K562 (cell line): ENCODE results near the gene PTPN7. TPM values are rescaled to one million over a fixed set of nuclear protein-coding genes. Genes with fewer than 3 reads are reported as not detected.

Source experiments
- ARID4B ChIP-seq: sonication (generic); formaldehyde crosslinking; IDR thresholded peaks from 2 replicates; pipeline ENCODE4 v1.8.0; 2022; ENCODE audit warnings: mild to moderate bottlenecking, missing genetic modification reagents
- ETV1 ChIP-seq: fragments of 450-650 bp; conservative IDR thresholded peaks from 2 replicates; pipeline ENCODE4 v1.6.1; 2016; ENCODE audit warnings: missing genetic modification characterization, control low read depth, low read depth, missing compliant biosample characterization
- JUN ChIP-seq, 2 experiments: sonication (generic) in 1 of 2; formaldehyde crosslinking in 1 of 2; IDR thresholded peaks; 2 replicates each; pipeline versions ENCODE4 v1.6.1 to v1.8.0; 2012 to 2022; ENCODE audit warnings: borderline replicate concordance in 2 of 2, mild to moderate bottlenecking in 2 of 2, improper control_type of control experiment in 1 of 2, low read depth in 1 of 2, low read length in 1 of 2, missing genetic modification reagents in 1 of 2
- KLF16 ChIP-seq: IDR thresholded peaks from 2 replicates; pipeline ENCODE4 v1.6.1; 2016; ENCODE audit warnings: antibody characterized with exemption
- LEF1 ChIP-seq: fragments of 450-650 bp; IDR thresholded peaks from 2 replicates; pipeline ENCODE4 v1.6.1; 2016; ENCODE audit warnings: mild to moderate bottlenecking
- NCOA2 ChIP-seq, 2 experiments: fragments of 450-650 bp; IDR thresholded peaks; 2 replicates each; pipeline ENCODE4 v1.6.1; 2018; ENCODE audit warnings: mild to moderate bottlenecking in 2 of 2, moderate library complexity in 1 of 2; ENCODE audit not compliant: partially characterized antibody in 2 of 2
- NELFE ChIP-seq: IDR thresholded peaks from 2 replicates; pipeline ENCODE4 v1.6.1; 2011; ENCODE audit warnings: mild to moderate bottlenecking; ENCODE audit not compliant: insufficient read depth, insufficient read length
- PYGO2 ChIP-seq: fragments of 450-650 bp; IDR thresholded peaks from 2 replicates; pipeline ENCODE4 v1.6.1; 2016; ENCODE audit warnings: mild to moderate bottlenecking, missing genetic modification characterization, moderate library complexity, missing compliant biosample characterization
- SLC30A9 ChIP-seq: fragments of 250-450 bp; sonication (Bioruptor Pico); IDR thresholded peaks from 2 replicates; pipeline ENCODE4 v1.8.0; 2022; ENCODE audit warnings: mild to moderate bottlenecking, moderate library complexity
- ZBTB40 ChIP-seq, 2 experiments: fragments of 450-650 bp in 1 of 2; sonication (generic) in 1 of 2; formaldehyde crosslinking in 1 of 2; IDR thresholded peaks; 2 replicates each; pipeline versions ENCODE4 v1.7.1 to v1.9.0; 2016 to 2022; ENCODE audit warnings: inconsistent platforms in 1 of 2, mild to moderate bottlenecking in 1 of 2, missing genetic modification reagents in 1 of 2
- ZC3H11A ChIP-seq: IDR thresholded peaks from 2 replicates; pipeline ENCODE4 v1.6.1; 2012; ENCODE audit warnings: low read depth, low read length, improper control_type of control experiment
- ZNF12 ChIP-seq: sonication (generic); formaldehyde crosslinking; IDR thresholded peaks from 2 replicates; pipeline ENCODE4 v1.4.0; 2020; ENCODE audit warnings: mild to moderate bottlenecking, missing genetic modification reagents
- ZNF174 ChIP-seq: fragments of 250-450 bp; sonication (Bioruptor Pico); IDR thresholded peaks from 2 replicates; pipeline ENCODE4 v1.4.0; 2020; ENCODE audit warnings: mild to moderate bottlenecking
- ZNF324 ChIP-seq: fragments of 250-450 bp; sonication (Bioruptor Pico); IDR thresholded peaks from 2 replicates; pipeline ENCODE4 v1.4.0; 2020; ENCODE audit warnings: mild to moderate bottlenecking
- polyA plus RNA-seq, 8 experiments: library from polyadenylated mRNA; depleted of rRNA in 4 of 8; stranded (reverse) in 5 of 8; unstranded in 3 of 8; fragments of >200 nt; fragmentation: Nextera tagmentation in 2 of 8; fragmentation: Illumina TruSeq in 1 of 8; extraction: Ambion mirVana in 2 of 8; extraction: Trizol in 1 of 8; gene quantifications; 2 replicates each; pipeline versions ENCODE4 v1.2.1 to v1.2.3, GENCODE V29; 2011 to 2014; ENCODE audit warnings: inconsistent platforms in 1 of 8, missing spikeins in 1 of 8
- total RNA-seq, 7 experiments: library from RNA; depleted of rRNA in 6 of 7; stranded (reverse); fragments of >200 nt in 6 of 7; fragmentation: Illumina TruSeq in 2 of 7; extraction: Trizol in 2 of 7; gene quantifications; 2 replicates each; pipeline versions ENCODE4 v1.2.1 to v1.2.3, GENCODE V29; 2011 to 2021; ENCODE audit warnings: low replicate concordance in 1 of 7

PTPN7 gene
- total and polyA plus RNA-seq, 9 of the 15 experiments (the other 6 are each of a cell fraction or from before 2014, with no cell fraction given) = 18.7 to 144 (median 120) TPM

GRCh38 chr1:202158810-202159533 is 1.4 kb downstream of the PTPN7 start (continued):
- peak; percentile 30 for TF ChIP-seq ZBTB40 (IDR thresholded peaks at IDR 0.05)
- no peak for TF ChIP-seq ZBTB40 (CRISPR knock-in tag; IDR thresholded peaks at IDR 0.05)
- no peak for TF ChIP-seq KLF16
- TF ChIP-seq JUN (IDR thresholded peaks at IDR 0.05; ENCODE audit: borderline replicate concordance, low read depth, low read length) = peak; percentile 35; the same call in 1 of the 2 replicates
- no peak for TF ChIP-seq JUN (CRISPR knock-in tag; IDR thresholded peaks at IDR 0.05; ENCODE audit: borderline replicate concordance)
- no peak for TF ChIP-seq ZNF324 (CRISPR knock-in tag)
- no peak for TF ChIP-seq NCOA2 (IDR thresholded peaks at IDR 0.05; ENCODE audit: partially characterized antibody in 2 of 2)
- no peak for TF ChIP-seq PYGO2
- TF ChIP-seq ZC3H11A = no peak
- TF ChIP-seq LEF1 = no peak
- TF ChIP-seq ZNF12 = no peak; the same call in 1 of the 2 replicates
- TF ChIP-seq ARID4B (CRISPR knock-in tag) = no peak; the same call in 1 of the 2 replicates
- no peak for TF ChIP-seq ETV1 (tag)
- no peak for TF ChIP-seq SLC30A9
- no peak for TF ChIP-seq ZNF174 (CRISPR knock-in tag)
- no peak for TF ChIP-seq NELFE
